SHP77 (cell line): ENCODE data around the gene C1orf52.
"Not testable (repeated sequence)": the region's sequence is repeated elsewhere in the genome, so short reads cannot be mapped to it uniquely, and the experiment has no call there.

ENCODE experiments used
- DNase-seq, 2 experiments: peaks; one replicate each; lab custom pipeline; 2025; lab: John Stamatoyannopoulos, UW

The C1orf52 gene

DNA sequence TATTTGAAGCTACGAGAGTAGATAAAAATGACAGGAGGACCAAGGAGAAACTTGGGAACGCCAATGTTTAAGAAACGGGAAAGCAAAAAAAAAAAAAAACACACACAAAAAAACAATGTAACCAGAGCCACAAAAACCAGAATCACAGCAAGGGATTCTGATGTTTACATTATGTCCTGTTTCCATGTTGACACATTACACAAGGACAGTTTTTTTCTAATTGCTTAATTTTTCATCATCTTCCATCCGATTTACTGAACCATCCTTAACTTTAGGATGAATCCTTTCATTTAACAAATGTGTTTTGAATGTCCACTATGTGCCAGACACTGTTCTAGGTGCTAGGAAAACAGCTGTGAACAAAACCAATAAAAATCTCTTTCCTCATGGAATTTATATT is 18.3 kb upstream of the C1orf52 start:
- DNase-seq, result no peak

DNA sequence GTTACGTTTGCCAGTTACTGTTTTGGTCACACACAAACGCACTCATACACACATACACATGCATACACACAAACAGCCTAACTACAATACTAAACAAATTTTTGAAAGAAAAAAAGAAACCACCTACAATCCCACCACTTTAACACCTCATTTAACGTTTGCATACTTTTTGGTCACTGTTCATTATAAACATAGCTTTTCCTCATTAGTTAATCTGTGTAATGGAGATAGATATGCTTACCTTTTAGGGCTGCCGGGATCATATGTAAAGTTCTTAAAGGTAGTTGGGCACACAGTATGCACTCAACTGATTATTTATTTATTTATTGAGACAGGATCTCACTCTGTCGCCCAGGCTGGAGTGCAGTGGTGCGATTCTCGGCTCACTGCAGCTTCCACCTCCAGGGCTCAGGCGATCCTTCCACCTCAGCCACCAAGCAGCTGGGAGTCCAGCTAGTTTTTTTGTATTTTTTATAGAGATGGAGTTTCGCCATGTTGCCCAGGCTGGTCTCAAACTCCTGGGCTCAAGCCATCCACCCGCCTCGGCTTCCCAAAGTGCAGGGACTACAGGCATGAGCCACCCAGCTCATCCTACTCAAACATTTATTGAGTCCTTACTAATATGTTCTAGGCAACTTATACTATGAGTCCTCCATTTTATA is 17.6 kb upstream of the C1orf52 start:
- DNase-seq, result no peak

DNA sequence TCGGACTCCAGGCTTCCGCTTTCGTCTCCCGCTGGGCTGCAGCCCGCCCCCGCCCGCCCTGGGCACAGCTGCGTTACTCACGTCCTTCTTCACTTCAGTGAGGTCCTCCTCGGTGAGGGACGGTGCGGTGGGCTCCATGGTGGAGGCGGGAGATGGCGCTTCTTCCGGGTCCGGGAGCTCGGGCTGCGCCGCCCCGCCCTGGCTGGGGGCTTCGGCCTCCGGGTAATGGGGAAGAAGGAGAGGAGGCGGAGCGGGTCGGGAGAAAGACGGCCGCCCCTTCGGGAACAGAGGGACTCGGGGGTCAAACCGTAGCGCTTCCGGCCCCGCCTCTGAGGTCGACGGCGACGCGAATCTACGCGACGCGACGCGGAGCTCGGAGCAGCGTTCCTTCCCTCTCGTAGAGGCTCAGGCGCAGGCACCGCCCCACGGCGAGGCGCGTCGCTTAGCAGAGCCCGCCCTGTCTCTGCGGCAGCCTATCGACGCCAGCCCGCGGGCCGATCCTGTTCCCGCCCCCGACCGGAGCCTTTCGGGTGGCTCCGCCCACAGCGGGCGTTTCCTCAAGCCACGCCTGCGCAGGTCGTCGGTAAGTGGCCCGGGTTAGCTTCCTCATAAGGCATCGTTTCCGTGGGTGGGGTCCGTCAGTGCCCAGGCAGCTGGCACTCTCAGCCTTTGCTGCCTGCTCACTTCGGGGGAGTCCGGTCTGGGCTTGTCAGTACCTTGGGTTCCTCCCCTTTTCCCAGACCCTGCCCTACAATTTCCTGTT is 16.9 kb upstream of the C1orf52 start, which contains the start of gene BCL10:
Gene BCL10, minus strand, starts transcription at position 418 of the 763 bp plus-strand sequence. Its CDS starts 280 bp downstream, at position 138.
- DNase-seq, result peak; percentile 96 to 100

DNA sequence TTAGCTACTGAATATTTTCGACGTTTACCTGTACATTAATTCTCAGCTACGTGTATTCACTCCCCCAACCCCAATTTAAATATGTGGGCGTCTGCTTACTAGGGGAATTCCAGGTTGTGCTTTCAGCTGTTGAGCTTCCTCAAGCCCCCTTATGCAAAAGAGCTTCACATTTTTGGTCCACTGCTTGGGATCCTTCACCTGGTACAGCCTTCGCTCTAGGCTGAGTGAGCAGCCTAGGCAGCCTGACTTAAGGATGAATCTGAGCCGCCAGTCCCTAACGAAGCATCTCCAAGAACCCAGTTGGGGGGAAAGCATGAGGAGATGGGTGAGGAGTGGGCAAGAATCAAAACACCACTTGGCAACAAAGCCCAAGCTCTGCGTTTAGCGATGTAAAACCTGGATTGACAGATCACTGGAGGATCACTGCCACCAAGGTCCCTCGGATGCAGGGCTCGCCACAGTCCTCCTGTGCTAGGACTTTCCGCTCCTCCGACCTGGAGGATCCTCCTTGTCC is 16.3 kb upstream of the C1orf52 start:
- DNase-seq, result no peak

DNA sequence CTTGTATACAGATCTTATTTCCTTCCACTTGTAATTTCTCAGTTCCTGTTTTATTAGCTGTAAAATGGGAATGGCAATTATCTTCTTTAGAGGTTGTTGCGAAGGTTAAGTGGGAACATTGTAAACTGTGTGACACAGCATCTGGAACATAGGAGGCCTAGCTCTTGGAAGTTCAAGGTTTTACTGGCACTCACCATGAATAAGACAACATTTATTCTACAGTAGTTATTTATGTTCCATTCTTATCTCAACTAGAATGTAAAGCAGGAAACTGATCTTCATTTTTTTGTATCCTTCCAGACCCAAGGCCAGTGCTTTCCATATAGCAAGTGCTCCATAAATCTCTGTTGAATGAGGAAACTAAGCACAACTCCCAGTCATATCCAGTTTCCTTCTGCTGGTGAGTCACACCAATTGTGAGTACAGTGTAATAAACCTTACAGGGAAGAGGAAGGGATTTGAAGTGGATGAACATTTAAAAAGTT is 15.5 kb upstream of the C1orf52 start:
- DNase-seq, result peak in 1 of 2 experiments; percentile 28

DNA sequence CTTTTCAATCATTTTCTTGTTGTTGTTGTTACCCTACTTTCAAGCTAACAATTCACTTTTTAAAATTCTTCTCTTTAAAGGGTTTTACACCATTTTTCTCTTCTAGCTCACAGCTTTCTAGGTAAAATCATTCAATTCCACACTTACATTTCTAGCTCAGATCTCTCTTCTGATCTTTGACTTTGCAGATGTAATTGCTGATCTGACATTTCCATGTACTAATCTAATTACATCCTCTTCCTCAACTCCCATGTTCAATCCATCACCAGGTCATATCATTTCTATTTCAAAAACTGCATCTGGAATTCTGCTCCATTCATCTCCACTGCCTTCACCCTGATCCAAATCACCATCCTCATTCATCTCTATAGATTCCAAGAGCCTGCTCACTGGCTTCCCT is 13.9 kb upstream of the C1orf52 start:
- no peak for DNase-seq

DNA sequence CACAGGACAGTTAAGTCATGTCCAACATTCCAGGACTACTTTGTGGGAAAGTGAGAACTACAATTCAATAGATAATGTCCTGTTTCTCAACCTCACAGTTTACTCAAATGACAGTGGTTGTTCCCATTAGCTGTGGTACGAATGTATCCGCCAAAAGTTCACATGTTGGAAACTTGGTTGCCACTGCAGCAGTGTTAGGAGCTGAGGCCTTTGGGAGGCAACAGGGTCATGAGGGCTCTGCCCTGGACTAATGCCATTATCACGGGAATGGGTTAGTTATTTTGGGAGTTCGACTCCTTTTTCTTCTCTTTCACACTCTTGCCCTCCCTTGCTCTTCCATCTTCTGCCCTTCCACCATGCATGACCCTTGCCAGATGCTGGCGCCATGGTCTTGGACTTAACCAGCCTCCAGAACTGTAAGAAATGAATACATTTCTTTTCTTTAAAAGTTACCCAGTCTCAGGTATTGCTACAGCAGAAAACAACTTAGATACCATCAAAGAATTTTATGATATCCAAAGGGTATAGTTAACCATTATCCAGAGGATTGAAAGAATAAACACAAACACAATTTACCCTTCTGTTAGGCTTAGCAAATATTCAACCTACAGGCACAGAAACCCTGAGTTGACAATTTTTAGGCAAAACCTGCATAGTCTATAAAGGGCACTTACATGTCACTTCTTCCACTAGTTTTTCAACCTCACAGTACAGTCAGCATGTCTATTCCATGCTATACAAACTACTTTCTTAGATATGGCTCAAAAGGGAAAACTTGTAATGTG is 9.5 kb upstream of the C1orf52 start:
- no peak for DNase-seq

DNA sequence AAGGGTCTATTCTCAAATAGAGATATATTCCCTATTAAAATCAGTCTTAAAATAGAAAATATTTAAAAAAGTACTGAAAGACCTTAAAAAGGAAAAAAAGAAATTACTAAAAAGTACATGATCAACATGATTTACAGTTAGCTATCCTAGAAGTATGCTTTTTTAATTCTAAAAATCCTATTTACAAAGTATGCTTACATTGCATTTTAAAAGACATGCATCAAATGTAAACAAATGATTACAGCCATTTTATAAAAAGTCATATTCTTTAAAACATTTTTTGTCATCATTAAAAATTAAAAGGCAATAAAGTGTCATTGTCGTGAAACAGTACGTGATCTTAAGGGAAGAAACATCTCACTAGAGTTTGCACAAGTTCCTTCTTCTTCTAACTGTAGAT is 7.9 kb upstream of the C1orf52 start:
- DNase-seq, result no peak

DNA sequence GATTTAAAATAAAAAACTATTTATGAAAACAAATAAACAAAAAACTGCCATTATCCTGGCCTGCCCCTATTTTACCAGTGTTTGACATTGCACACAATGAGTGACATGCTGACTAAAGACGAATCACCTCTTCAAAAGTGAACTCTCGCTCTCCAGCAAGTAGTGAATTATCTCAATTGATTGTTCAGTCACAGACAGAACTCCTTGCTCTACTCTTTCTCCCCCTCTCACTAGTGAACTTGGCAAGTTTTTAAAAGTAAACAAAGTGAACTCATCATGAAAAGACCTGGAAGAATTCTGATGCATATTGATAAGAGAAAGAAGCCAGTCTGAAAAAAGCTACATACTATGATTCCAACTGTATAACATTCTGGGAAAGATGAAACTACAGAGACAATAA is 4.7 kb upstream of the C1orf52 start:
- no peak for DNase-seq

DNA sequence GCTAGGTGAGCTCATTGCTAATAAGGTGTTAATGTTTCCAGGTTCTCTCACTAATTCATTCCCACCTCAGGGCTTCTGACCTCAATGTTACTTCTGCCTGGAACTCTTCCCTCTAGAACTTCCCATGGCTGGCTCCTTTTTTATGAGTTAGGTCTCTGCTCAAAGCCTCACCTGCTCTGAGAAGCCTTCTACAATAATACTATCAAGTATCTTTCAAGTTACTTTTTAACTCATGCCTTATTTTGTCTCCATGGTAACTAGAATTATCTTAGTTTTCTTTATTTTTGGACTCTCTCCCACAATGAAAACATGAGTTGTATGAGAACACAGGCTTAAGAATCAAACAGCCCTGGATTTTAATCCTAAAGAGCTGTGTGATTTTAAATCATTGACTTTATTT is 3.5 kb upstream of the C1orf52 start:
- DNase-seq, result no peak

DNA sequence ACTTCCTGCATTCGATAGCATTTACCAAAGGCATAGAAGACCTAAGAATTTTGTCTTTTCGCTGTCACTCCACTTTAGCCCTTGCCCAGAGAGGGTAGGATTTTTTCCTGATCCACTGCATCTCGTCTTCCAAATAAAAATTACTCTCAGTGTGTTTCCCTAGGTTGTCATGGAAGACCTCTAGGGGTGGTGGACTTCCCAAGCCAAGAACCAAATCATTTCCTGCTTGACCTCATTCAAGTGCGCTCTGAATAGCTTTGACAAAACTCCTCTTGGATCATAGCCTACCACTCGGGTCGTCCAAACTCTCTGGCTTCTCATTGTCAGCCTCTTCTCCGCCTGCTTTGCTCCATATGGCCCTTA is 431 bp upstream of the C1orf52 start:
- no peak for DNase-seq

DNA sequence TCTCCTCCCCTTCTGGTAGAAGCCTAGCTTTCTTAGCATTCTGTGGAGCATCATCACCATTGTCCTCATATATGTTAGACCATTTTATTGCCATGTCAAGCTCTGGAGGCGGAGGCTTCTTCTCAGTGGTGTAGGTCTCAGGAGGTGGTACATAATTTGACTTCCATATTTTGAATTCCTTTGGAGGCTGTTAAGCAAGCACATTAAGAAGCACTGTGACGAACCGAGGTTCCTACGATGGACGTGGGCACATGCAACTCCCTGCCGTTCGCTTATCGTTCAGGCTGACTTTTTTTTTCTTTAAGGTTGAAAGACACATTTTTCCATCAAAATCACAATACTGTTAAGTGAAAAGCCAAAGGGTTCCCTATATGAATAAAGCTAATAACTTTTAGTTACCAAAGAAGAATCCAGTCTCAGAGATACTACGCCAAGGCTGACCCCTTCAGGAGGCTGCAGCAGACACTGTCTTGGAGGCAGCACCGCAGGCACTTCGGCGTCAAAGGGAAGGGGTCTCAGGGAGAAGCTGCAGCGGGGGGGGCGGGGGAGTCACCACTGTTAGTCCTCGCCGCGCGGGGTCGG is 835 bp downstream of the C1orf52 start:
- no peak for DNase-seq

DNA sequence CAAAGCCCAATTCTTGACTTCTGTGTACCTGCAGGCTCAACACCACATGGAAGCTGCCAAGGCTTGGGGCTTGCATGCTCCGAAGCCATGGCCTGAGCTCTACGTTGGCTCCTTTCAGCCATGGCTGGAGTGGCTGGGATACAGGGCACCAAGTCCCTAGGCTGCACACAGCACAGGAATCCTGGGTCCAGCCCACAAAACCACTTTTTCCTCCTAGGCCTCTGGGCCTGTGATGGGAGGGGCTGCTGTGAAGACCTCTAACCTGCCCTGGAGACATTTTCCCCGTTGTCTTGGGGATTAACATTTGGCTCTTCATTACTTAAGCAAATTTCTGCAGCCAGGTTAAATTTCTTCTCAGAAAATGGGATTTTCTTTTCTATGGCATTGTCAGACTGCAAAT is 10.4 kb downstream of the C1orf52 start:
- DNase-seq, result not testable (repeated sequence)

DNA sequence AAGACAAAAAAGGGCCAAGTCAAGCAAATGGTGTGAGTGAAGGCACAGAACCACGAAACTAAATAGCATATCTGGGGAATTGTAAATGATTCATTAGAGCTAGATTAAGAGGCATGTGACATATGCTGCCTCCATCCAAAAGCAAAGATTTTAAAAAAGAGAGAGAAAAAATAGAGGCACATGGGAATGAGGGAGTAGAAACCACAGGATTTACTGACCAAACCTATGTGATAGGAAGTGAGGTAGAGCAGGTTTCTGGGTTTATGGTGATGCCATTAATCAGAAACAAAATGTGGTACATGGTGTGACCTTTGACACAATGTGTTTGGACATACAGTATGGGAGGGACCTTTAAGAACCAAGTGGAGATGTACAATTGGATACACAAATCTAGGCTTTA is 13.6 kb downstream of the C1orf52 start:
- DNase-seq, result no peak

DNA sequence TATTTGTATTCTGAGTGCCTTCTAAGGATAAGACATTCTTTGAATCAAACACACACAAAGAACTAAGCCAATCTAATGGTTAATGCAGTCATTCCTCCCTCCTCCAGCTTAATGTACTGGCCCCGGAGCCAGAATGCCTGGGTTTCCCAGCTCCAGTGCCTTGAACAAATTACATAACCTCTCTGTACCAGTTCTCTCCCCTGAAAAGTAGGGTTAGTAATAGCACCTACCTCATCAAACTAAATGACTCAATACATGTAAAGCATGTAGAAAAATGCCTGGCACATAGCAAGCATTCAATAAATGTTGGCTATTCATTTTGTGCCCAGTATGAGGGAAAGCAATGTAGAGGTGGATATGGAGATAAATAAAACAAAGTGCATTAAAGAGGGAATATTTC is 14.0 kb downstream of the C1orf52 start:
- no peak for DNase-seq

DNA sequence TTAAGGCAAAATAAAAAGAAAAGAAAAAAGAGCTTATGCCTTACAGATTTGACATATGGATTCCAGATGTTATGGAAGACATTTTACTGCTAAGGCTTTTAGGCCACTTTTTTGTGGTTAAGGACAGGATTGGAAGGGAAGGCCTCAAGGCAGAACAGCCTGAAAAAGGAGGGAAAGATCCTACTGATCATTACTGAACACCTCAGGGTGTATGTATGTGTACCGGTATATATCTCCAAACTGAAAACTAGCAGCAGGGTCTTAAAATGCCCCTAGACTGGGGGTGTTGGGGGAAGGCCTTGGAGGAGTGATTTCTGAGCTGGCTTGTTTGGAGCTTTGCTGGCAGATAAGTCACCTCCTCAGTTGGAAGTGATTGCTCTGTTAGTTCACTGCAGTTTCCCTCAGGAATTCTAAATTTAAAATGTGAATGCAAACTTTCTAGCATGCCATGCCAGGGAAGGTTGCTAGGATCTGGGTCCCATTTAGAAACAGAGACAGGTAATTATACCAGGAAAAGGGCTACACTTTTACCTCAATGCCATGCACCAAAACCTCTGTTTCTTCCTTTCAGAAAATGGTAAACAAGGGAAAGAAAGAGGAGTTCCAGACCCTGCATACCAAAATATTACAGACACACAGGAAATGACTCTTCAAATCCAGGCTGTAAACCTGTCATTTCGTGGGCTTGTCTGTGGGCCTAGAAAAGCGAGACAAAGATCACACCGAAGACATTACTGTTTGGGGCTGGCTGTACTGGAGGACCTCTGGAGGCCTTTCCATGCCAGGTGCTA is 15.0 kb downstream of the C1orf52 start:
- no peak for DNase-seq

DNA sequence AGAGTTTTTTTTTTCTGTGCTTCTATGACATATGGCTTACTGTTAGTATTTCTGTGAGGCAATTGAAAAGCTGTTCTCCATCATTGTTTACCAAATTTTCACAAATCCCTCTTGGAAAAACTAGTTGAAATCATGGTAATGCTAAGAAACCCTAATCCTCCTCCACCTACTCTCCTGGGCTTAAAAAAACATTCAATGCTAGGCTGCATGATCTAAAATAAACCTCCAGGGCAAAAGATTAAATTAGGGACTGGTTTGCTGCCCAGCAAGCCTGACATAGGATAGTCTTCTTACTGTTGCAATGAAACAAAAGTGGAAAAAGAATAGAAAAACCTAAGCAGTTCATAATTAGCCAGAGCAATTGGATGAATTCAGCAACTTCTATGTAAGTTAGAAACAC is 16.1 kb downstream of the C1orf52 start:
- no peak for DNase-seq

DNA sequence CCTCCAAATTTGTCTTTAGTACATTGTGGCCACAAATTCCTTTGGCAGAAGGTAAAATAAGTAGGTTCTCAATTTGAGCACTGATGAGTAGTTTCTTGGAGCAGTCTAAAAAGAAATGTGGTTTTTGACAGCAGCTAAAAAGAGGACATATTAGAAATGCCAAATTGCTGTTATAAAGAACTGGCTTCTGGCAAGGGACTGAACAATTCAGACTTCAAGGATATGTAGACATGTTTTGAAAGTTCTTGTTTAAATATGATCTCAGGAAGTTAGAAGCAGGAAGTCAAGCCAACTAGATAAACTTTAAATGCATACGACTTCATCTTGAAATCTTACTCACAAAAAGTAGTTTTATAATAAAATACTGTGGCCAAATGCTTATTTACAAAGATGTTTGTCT is 18.8 kb downstream of the C1orf52 start:
- no peak for DNase-seq

DNA sequence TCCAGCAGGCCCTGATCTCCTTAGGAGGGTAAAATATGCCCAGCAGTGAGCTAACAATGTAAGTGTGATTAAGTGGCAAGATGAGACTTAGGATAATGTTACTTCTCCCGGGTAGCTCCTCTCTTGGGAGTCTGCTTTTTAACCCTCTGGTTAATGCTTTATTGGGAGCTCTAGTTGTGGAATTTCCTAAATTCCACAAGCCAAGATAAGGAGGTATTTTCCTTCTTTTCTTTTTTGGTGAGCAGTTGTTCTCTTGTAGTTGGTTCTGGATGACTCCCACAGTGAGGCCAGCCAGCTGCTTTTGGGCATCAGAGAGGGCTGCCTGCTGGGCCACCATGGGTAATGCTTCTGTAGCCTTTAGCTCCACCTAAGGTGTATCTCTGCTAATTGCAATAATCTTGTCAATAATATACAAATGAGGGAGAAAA is 19.3 kb downstream of the C1orf52 start:
- DNase-seq, result no peak

DNA sequence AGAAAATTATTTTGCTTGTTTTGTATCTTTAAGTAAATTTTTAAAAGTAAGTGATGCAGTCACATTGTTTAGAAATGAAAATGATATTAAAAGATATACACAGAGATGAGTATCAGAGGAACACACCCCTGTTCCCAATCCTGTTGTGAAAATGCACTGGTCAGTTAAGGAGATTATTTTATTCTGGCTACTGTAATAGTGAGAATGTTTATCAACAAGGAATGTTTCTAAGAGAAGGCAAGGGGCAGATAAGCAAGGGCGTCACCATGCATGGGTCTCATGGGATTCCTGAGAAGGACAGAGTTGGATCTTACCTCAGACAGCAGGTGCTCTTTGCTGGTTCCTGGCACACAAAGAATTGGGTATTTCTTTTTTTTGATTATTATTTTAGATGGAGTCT is 21.8 kb downstream of the C1orf52 start:
- no peak for DNase-seq

DNA sequence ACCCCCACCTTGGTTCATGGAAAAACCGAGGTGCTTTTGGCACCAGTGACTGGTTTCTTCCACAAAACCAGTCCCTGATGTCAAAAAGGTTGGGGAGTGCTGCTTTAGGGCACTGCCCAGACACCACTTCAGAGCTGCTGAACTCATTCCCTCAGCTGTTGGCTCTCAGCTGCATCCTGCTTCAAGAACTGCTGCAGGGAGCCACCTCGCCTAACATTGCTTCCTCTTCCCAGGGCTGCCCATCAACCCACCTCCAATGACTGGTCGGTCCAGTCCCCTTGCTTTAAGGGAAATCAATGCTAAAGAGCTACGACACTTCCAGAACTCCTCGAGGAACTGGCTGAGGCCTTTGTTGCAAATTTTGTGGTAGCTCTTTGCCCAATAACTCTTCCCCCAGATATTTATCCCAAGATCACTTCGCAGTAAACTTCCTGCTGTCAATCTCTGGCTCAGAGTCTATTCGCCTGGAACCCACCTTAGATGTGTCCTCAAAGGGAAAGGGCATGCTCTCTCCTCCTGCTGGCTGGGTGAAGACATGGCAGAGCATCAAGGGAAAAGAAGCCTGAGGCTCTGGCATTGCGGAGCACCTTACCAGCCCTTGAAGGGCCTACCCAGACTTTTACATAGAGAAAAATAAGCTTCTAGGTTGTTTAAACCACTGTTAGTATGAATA is 29.0 kb downstream of the C1orf52 start:
- peak; percentile 38 to 56 for DNase-seq
